CD4-positive, CD25-positive, alpha-beta regulatory T cell (primary cell): ENCODE results near the gene CDX2. TPM values are rescaled to one million over a fixed set of nuclear protein-coding genes. Genes with fewer than 3 reads are reported as not detected.

ENCODE experiments used
- ATAC-seq, 2 donors: fragments of 150-1000 bp; cut with Tn5 transposase; one replicate each; pipeline ENCODE4 v1.10.0; 2021; ENCODE audit warnings: low read depth in 2 of 2, moderate number of reproducible peaks in 2 of 2, moderate library complexity in 1 of 2
- DNase-seq, 3 donors: peaks; one replicate each; pipeline versions ENCODE4 v3.0.0 to v3.0.0-alpha.2; 2012 to 2022; ENCODE audit warnings: mixed read lengths in 1 of 3
- H3K27ac ChIP-seq: one replicate; pipeline ENCODE4 v1.7.0; 2013; ENCODE audit warnings: mild to moderate bottlenecking, low read length; ENCODE audit not compliant: insufficient read depth, poor library complexity, severe bottlenecking
- H3K27me3 ChIP-seq: one replicate; pipeline ENCODE4 v1.7.0; 2013; ENCODE audit warnings: low read length; ENCODE audit not compliant: control insufficient read depth, insufficient read depth
- H3K36me3 ChIP-seq: one replicate; pipeline ENCODE4 v1.7.0; 2013; ENCODE audit warnings: mild to moderate bottlenecking, low read length, moderate library complexity; ENCODE audit not compliant: control insufficient read depth, insufficient read depth
- H3K4me1 ChIP-seq: 2 replicates; pipeline ENCODE4 v1.7.0; 2013; ENCODE audit warnings: mild to moderate bottlenecking, low read length; ENCODE audit not compliant: insufficient read depth, control insufficient read depth, poor library complexity, severe bottlenecking
- H3K4me3 ChIP-seq: one replicate; pipeline ENCODE4 v1.7.0; 2013; ENCODE audit warnings: low read depth, mild to moderate bottlenecking, low read length, moderate library complexity
- H3K9me3 ChIP-seq, 2 experiments: 1 replicate in 1 of 2; 2 replicates in 1 of 2; pipeline ENCODE4 v1.7.0; 2013; ENCODE audit warnings: low read length in 2 of 2, mild to moderate bottlenecking in 1 of 2, moderate library complexity in 1 of 2; ENCODE audit not compliant: control insufficient read depth in 2 of 2
- H3K27ac Mint-ChIP-seq, 3 donors: one replicate each; pipeline ENCODE4 v1.8.0; 2020 to 2022; ENCODE audit warnings: mild to moderate bottlenecking in 3 of 3, mixed read lengths in 3 of 3, moderate library complexity in 2 of 3
- H3K27me3 Mint-ChIP-seq: one replicate; pipeline ENCODE4 v1.8.0; 2022; ENCODE audit warnings: mild to moderate bottlenecking, mixed read lengths
- H3K36me3 Mint-ChIP-seq: one replicate; pipeline ENCODE4 v1.8.0; 2020; ENCODE audit warnings: mixed read lengths
- H3K4me1 Mint-ChIP-seq, 4 donors: one replicate each; pipeline ENCODE4 v1.8.0; 2020 to 2022; ENCODE audit warnings: mixed read lengths in 4 of 4, mild to moderate bottlenecking in 1 of 4
- H3K4me3 Mint-ChIP-seq, 4 donors: one replicate each; pipeline ENCODE4 v1.8.0; 2020 to 2022; ENCODE audit warnings: mild to moderate bottlenecking in 4 of 4, mixed read lengths in 4 of 4, moderate library complexity in 3 of 4
- H3K9me3 Mint-ChIP-seq, 7 donors: one replicate each; pipeline ENCODE4 v1.8.0; 2020 to 2022; ENCODE audit warnings: mixed read lengths in 7 of 7, mild to moderate bottlenecking in 3 of 7, moderate library complexity in 2 of 7
- polyA plus RNA-seq, 4 donors: library from polyadenylated mRNA; unstranded; fragments of 300-500 nt; fragmentation: Illumina TruSeq; gene quantifications; one replicate each; pipeline ENCODE4 v1.2.3, GENCODE V29; 2021
- total RNA-seq: library from RNA; stranded (reverse); gene quantifications from one replicate; pipeline ENCODE4 v1.2.3, GENCODE V29; 2022

CDX2 gene
- total and polyA plus RNA-seq, 5 donors from 2014 or later, result not detected

GRCh38 chr13:27971776-27972477 lies 2.8 kb upstream of the CDX2 start:
- Histone ChIP-seq H3K27ac (no peak overlapping the region), H3K36me3 (no peaks in the 10 kb centered on the region), H3K9me3 (no peaks in the 10 kb centered on the region), H3K4me3 (no peak overlapping the region), H3K27me3 (peaks cover 29% of the 10 kb centered on the region), H3K4me1 (peaks cover 6% of the 10 kb centered on the region)
- no peak for ATAC-seq
- no peak overlapping the region for H3K4me3 Mint-ChIP-seq
- H3K27ac Mint-ChIP-seq, result no peak overlapping the region
- H3K36me3 Mint-ChIP-seq, result no peaks in the 10 kb centered on the region
- DNase-seq, result no peak
- H3K4me1 Mint-ChIP-seq, result peaks cover 0 to 32% (median 15%) of the 10 kb centered on the region in 4 donors
- peaks cover 93% of the 10 kb centered on the region for H3K27me3 Mint-ChIP-seq
- peaks cover 0 to 5% (median 0%) of the 10 kb centered on the region in 7 donors for H3K9me3 Mint-ChIP-seq

DNA sequence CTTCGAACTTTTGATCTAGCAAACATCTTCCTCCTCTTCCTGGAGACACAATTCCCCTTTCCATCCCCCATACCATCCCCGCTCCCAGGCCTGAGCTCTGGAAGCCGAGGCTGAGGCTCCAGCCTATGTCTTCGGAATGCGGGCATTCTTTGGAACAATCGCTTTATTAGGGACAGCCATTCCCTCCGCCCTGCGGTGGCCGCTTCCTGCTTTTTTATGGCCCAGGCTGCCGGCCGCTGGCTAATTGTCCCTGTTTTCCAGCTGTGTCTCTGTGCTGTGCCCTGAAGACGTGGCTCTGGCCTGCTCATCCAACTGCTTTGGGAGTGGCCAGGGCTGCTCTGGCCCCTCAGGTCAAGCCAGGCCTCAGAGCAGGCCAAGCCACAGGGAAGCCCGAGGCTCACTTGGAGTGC lies 2.1 kb upstream of the CDX2 start:
- no peaks in the 10 kb centered on the region for H3K36me3 Mint-ChIP-seq
- H3K4me3 Mint-ChIP-seq, result no peak overlapping the region
- DNase-seq (no peak), ATAC-seq (no peak)
- peaks cover 0 to 33% (median 15%) of the 10 kb centered on the region in 4 donors for H3K4me1 Mint-ChIP-seq
- H3K9me3 Mint-ChIP-seq, result peaks cover 0 to 5% (median 0%) of the 10 kb centered on the region in 7 donors
- Histone ChIP-seq H3K9me3 (no peaks in the 10 kb centered on the region), H3K36me3 (no peaks in the 10 kb centered on the region), H3K27ac (no peak overlapping the region), H3K4me3 (no peak overlapping the region), H3K27me3 (peaks cover 23% of the 10 kb centered on the region), H3K4me1 (peaks cover 6% of the 10 kb centered on the region)
- no peak overlapping the region for H3K27ac Mint-ChIP-seq
- peaks cover 93% of the 10 kb centered on the region for H3K27me3 Mint-ChIP-seq

DNA sequence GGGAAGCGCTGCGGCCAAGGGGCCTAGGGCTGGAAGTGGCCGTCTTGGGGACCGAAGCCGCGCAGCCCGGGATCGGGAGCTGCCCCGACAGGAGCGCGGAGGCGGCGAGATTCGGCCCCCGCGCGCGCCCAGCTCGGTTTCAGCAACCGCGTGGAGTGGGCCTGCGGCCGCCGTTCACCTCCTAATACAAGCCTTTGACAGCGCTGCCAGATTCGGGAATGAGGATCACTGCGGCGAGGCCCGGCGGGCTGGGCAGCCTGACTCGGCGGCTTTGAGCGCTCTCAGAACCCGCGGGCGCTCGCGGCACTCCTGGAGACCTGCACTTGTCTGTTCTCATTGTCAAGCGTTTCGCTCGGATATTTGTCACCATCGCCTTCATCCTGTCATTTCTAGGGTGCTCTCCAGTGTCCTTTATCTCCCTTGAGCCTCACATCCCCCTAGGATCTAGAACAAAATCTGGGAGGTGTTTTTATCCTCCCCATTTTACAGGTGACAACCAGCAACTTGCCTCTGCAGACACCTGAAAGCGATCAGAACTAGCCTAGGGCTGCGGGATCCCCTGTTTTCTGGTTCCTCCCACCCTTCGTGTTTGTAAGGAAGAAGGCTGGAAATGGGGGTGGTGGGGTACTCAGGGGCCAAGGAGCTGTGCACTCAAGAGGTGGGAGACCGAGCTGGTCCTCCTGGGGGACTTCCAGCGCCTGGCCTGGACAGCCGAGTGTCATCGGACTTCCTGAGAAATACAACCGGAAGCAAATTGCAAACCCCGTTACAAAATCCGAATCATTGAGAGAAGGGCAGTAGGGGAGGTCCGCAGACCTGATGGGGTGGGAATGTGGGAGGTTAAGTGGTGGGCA lies 1.5 kb upstream of the CDX2 start:
- H3K9me3 Mint-ChIP-seq, result peaks cover 0 to 4% (median 0%) of the 10 kb centered on the region in 7 donors
- no peak overlapping the region for H3K4me3 ChIP-seq
- no peak overlapping the region for H3K27ac Mint-ChIP-seq
- peaks cover 2% of the 10 kb centered on the region for H3K4me1 ChIP-seq
- H3K4me3 Mint-ChIP-seq, result no peak overlapping the region
- ATAC-seq (no peak), DNase-seq (no peak)
- H3K4me1 Mint-ChIP-seq, result peaks cover 0 to 32% (median 15%) of the 10 kb centered on the region in 4 donors
- no peaks in the 10 kb centered on the region for H3K36me3 ChIP-seq
- H3K27me3 Mint-ChIP-seq, result peaks cover 93% of the 10 kb centered on the region
- peaks cover 22% of the 10 kb centered on the region for H3K27me3 ChIP-seq
- H3K36me3 Mint-ChIP-seq, result no peaks in the 10 kb centered on the region
- H3K9me3 ChIP-seq, result no peaks in the 10 kb centered on the region
- no peak overlapping the region for H3K27ac ChIP-seq

GRCh38 chr13:27969866-27970229 lies 733 bp upstream of the CDX2 start:
- peaks cover 30% of the 10 kb centered on the region for H3K27me3 ChIP-seq
- no peak overlapping the region for H3K27ac Mint-ChIP-seq
- no peaks in the 10 kb centered on the region for H3K36me3 Mint-ChIP-seq
- no peak overlapping the region for H3K27ac ChIP-seq
- peaks cover 0 to 28% (median 15%) of the 10 kb centered on the region in 4 donors for H3K4me1 Mint-ChIP-seq
- H3K4me3 ChIP-seq, result no peak overlapping the region
- no peak for DNase-seq
- no peaks in the 10 kb centered on the region for H3K36me3 ChIP-seq
- no peaks in the 10 kb centered on the region for H3K9me3 ChIP-seq
- ATAC-seq, result no peak
- H3K4me3 Mint-ChIP-seq, result peak overlapping the region in 2 of 4 donors; percentile 1 to 22
- peaks cover 0 to 4% (median 0%) of the 10 kb centered on the region in 7 donors for H3K9me3 Mint-ChIP-seq
- peaks cover 93% of the 10 kb centered on the region for H3K27me3 Mint-ChIP-seq
- no peaks in the 10 kb centered on the region for H3K4me1 ChIP-seq

GRCh38 chr13:27968316-27969081 lies 616 bp downstream of the CDX2 start:
- no peaks in the 10 kb centered on the region for H3K9me3 ChIP-seq
- no peaks in the 10 kb centered on the region for H3K36me3 Mint-ChIP-seq
- H3K4me3 ChIP-seq, result no peak overlapping the region
- H3K27me3 ChIP-seq, result peaks cover 23% of the 10 kb centered on the region
- no peak overlapping the region for H3K27ac Mint-ChIP-seq
- H3K9me3 Mint-ChIP-seq, result peaks cover 0 to 3% (median 0%) of the 10 kb centered on the region in 7 donors
- DNase-seq (no peak), ATAC-seq (no peak)
- H3K4me3 Mint-ChIP-seq, result no peak overlapping the region
- H3K36me3 ChIP-seq, result no peaks in the 10 kb centered on the region
- H3K4me1 ChIP-seq, result no peaks in the 10 kb centered on the region
- peaks cover 91% of the 10 kb centered on the region for H3K27me3 Mint-ChIP-seq
- no peak overlapping the region for H3K27ac ChIP-seq
- H3K4me1 Mint-ChIP-seq, result peaks cover 0 to 26% (median 14%) of the 10 kb centered on the region in 4 donors

DNA sequence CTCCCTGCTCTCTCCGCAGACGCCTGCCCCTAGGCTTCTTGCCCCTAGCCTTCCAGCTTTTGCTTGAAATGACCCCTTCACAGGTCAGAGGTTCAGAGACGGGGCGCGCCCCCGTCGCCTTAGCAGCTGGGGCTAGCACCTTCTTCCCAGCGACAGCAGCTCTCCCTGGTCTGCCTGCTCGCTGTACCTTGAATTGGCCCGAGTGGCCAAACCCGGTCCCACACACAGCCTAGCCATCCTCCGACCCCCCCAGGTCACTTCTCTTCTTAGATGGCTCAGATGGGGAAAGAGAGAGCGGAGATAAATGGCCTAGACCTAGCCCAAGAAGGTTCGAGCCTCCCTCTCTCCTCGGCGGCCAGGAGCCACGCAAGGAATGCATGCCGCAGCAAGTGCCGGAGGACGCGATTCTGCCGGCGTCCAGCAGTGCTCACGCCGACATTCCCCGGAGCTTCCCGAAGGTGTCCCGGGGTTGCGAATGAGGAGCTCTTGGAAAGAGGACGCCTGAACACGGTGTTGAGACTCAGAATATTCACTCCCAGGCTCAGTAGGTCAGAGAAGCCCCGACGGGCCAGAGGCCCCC lies 1.3 kb downstream of the CDX2 start:
- Mint-ChIP-seq H3K4me1 (peaks cover 0 to 26% (median 15%) of the 10 kb centered on the region in 4 donors), H3K27ac (no peak overlapping the region), H3K27me3 (peaks cover 89% of the 10 kb centered on the region), H3K9me3 (peaks cover 0 to 4% (median 0%) of the 10 kb centered on the region in 7 donors), H3K36me3 (no peaks in the 10 kb centered on the region), H3K4me3 (peak overlapping the region in 2 of 4 donors; percentile 59 to 68)
- no peak overlapping the region for H3K4me3 ChIP-seq
- no peaks in the 10 kb centered on the region for H3K9me3 ChIP-seq
- no peak for ATAC-seq
- H3K4me1 ChIP-seq, result no peaks in the 10 kb centered on the region
- no peak for DNase-seq
- H3K27me3 ChIP-seq, result peaks cover 24% of the 10 kb centered on the region
- H3K36me3 ChIP-seq, result no peaks in the 10 kb centered on the region
- H3K27ac ChIP-seq, result no peak overlapping the region

DNA sequence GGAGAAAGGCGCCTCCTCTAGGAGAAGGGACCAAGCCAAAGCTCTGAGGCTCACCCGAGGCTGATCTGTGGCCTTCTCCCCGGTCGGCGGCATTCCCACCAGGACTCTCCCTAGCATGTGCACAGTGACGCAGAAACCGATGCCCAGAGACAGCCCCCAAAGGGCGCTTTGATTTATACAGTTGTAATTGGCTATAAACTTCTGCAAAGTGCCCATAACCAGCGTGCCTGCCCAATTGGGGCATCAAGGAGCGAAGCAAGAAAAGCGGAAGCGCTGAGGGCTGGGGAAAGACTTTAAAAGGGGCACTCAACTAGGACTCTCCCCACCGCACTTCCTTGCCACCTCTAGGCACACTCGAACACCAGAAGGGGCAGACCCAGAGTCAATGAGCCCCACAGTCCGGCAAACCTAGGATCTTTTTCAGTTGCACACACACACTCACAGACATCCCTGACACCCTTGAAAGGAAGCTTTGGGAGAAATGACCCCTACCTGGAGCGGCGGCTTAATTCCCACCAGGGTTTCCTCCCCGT lies 1.8 kb downstream of the CDX2 start:
- Histone ChIP-seq H3K4me3 (no peak overlapping the region), H3K9me3 (no peaks in the 10 kb centered on the region), H3K36me3 (no peaks in the 10 kb centered on the region), H3K27ac (no peak overlapping the region), H3K4me1 (no peaks in the 10 kb centered on the region), H3K27me3 (peaks cover 22% of the 10 kb centered on the region)
- ATAC-seq (no peak), DNase-seq (no peak)
- H3K27me3 Mint-ChIP-seq, result peaks cover 87% of the 10 kb centered on the region
- H3K27ac Mint-ChIP-seq, result no peak overlapping the region
- peaks cover 0 to 26% (median 15%) of the 10 kb centered on the region in 4 donors for H3K4me1 Mint-ChIP-seq
- no peaks in the 10 kb centered on the region for H3K36me3 Mint-ChIP-seq
- H3K4me3 Mint-ChIP-seq, result peak overlapping the region in 2 of 4 donors; percentile 15 to 59
- H3K9me3 Mint-ChIP-seq, result peaks cover 0 to 4% (median 0%) of the 10 kb centered on the region in 7 donors
